GM19193 (cell line): Measurements from ENCODE around the gene PPP2R5D.

ENCODE experiments used
- POLR2A ChIP-seq: IDR thresholded peaks from 4 replicates; pipeline ENCODE4 v1.6.1; 2011; ENCODE audit not compliant: insufficient read depth, insufficient read length; ENCODE audit errors: extremely low read depth

PPP2R5D gene

GRCh38 chr6:43026365-43026764 is 42.0 kb downstream of the PPP2R5D start:
- TF ChIP-seq POLR2A = no peak

- no peak for TF ChIP-seq POLR2A
Observed at GRCh38 chr6:43029120-43029519, 44.8 kb downstream of the PPP2R5D start.

GRCh38 chr6:43032326-43032725 is 48.0 kb downstream of the PPP2R5D start:
- no peak for TF ChIP-seq POLR2A

GRCh38 chr6:43033496-43034189 is 49.3 kb downstream of the PPP2R5D start:
- no peak for TF ChIP-seq POLR2A

- TF ChIP-seq POLR2A = no peak
Observed at GRCh38 chr6:43034190-43034525, 49.8 kb downstream of the PPP2R5D start.

GRCh38 chr6:43035495-43036194 is 51.3 kb downstream of the PPP2R5D start:
- TF ChIP-seq POLR2A = no peak

GRCh38 chr6:43036712-43037111 is 52.3 kb downstream of the PPP2R5D start:
- no peak for TF ChIP-seq POLR2A

- no peak for TF ChIP-seq POLR2A
Observed at GRCh38 chr6:43037197-43037596, 52.8 kb downstream of the PPP2R5D start.

- TF ChIP-seq POLR2A = no peak
Observed at GRCh38 chr6:43037706-43038105, 53.3 kb downstream of the PPP2R5D start.

- no peak for TF ChIP-seq POLR2A
Observed at GRCh38 chr6:43038727-43039126, 54.4 kb downstream of the PPP2R5D start.

GRCh38 chr6:43040542-43041257 is 56.3 kb downstream of the PPP2R5D start:
- no peak for TF ChIP-seq POLR2A

GRCh38 chr6:43043310-43043709 is 58.9 kb downstream of the PPP2R5D start:
- TF ChIP-seq POLR2A = no peak

- TF ChIP-seq POLR2A = no peak
Observed at GRCh38 chr6:43045371-43045930, 61.1 kb downstream of the PPP2R5D start.

GRCh38 chr6:43047998-43048397 is 63.6 kb downstream of the PPP2R5D start:
- TF ChIP-seq POLR2A = no peak

- TF ChIP-seq POLR2A = no peak
Observed at GRCh38 chr6:43050981-43051380, 66.6 kb downstream of the PPP2R5D start.
